KOPT-K1 (cell line): ENCODE data around the gene CADM4.
"Not testable (repeated sequence)": the region's sequence is repeated elsewhere in the genome, so short reads cannot be mapped to it uniquely, and the experiment has no call there.

Source experiments
- H3K27ac ChIP-seq: fragments of 200-600 bp; sonication (generic); 2 replicates; pipeline ENCODE4 v1.5.1; 2016; ENCODE audit warnings: antibody characterized with exemption, mild to moderate bottlenecking, low read depth, low read length; ENCODE audit not compliant: poor library complexity, severe bottlenecking
- H3K36me3 ChIP-seq: fragments of 200-600 bp; sonication (generic); 2 replicates; pipeline ENCODE4 v1.5.1; 2017; ENCODE audit warnings: antibody characterized with exemption, mild to moderate bottlenecking, low read length, moderate library complexity; ENCODE audit not compliant: insufficient read depth
- H3K9me3 ChIP-seq: fragments of 200-600 bp; sonication (generic); 2 replicates; pipeline ENCODE4 v1.5.1; 2017; ENCODE audit warnings: antibody characterized with exemption, low read length, mild to moderate bottlenecking; ENCODE audit not compliant: insufficient read depth, poor library complexity, severe bottlenecking

Gene CADM4

GRCh38 chr19:43649514-43649913 lies 9.9 kb upstream of the CADM4 start:
- Histone ChIP-seq H3K9me3 (no peaks in the 10 kb centered on the region), H3K27ac (no peak overlapping the region), H3K36me3 (peaks cover 13% of the 10 kb centered on the region; the same call in 1 of the 2 replicates)

- Histone ChIP-seq H3K27ac (no peak overlapping the region), H3K36me3 (peaks cover 10% of the 10 kb centered on the region; the same call in 1 of the 2 replicates), H3K9me3 (no peaks in the 10 kb centered on the region)
Measured at GRCh38 chr19:43648633-43649032, 9.0 kb upstream of the CADM4 start.

- Histone ChIP-seq H3K36me3 (no peaks in the 10 kb centered on the region; the same call in 1 of the 2 replicates), H3K9me3 (no peaks in the 10 kb centered on the region), H3K27ac (no peak overlapping the region)
Measured at GRCh38 chr19:43644181-43644580, 4.5 kb upstream of the CADM4 start.

- no peak overlapping the region for H3K27ac ChIP-seq
- no peaks in the 10 kb centered on the region for H3K36me3 ChIP-seq
- no peaks in the 10 kb centered on the region for H3K9me3 ChIP-seq
Measured at GRCh38 chr19:43643326-43643725, 3.7 kb upstream of the CADM4 start.

GRCh38 chr19:43642531-43642930 lies 2.9 kb upstream of the CADM4 start:
- no peaks in the 10 kb centered on the region for H3K36me3 ChIP-seq
- H3K9me3 ChIP-seq, result no peaks in the 10 kb centered on the region
- no peak overlapping the region for H3K27ac ChIP-seq

- Histone ChIP-seq H3K27ac (no peak overlapping the region), H3K36me3 (no peaks in the 10 kb centered on the region), H3K9me3 (no peaks in the 10 kb centered on the region)
Measured at GRCh38 chr19:43641333-43641732, 1.7 kb upstream of the CADM4 start.

- Histone ChIP-seq H3K27ac (no peak overlapping the region), H3K36me3 (no peaks in the 10 kb centered on the region), H3K9me3 (no peaks in the 10 kb centered on the region)
Measured at GRCh38 chr19:43640424-43640757, 741 bp upstream of the CADM4 start.

- H3K9me3 ChIP-seq, result no peaks in the 10 kb centered on the region
- H3K36me3 ChIP-seq, result no peaks in the 10 kb centered on the region
- no peak overlapping the region for H3K27ac ChIP-seq
Measured at GRCh38 chr19:43638995-43639518, 593 bp downstream of the CADM4 start.

GRCh38 chr19:43638214-43638994 lies 1.2 kb downstream of the CADM4 start:
- Histone ChIP-seq H3K27ac (no peak overlapping the region), H3K36me3 (no peaks in the 10 kb centered on the region)

GRCh38 chr19:43636121-43636683 lies 3.4 kb downstream of the CADM4 start:
- Histone ChIP-seq H3K27ac (no peak overlapping the region), H3K9me3 (no peaks in the 10 kb centered on the region), H3K36me3 (no peaks in the 10 kb centered on the region)

More at GRCh38 chr19:43638214-43638994, 1.2 kb downstream of the CADM4 start:
- no peaks in the 10 kb centered on the region for H3K9me3 ChIP-seq

GRCh38 chr19:43635561-43635940 lies 4.1 kb downstream of the CADM4 start:
- not testable (repeated sequence) for H3K27ac ChIP-seq, H3K36me3 ChIP-seq, H3K9me3 ChIP-seq

GRCh38 chr19:43634872-43635560 lies 4.6 kb downstream of the CADM4 start:
- H3K36me3 ChIP-seq, result no peaks in the 10 kb centered on the region
- H3K27ac ChIP-seq, result no peak overlapping the region
- no peaks in the 10 kb centered on the region for H3K9me3 ChIP-seq

GRCh38 chr19:43634506-43634871 lies 5.2 kb downstream of the CADM4 start:
- H3K36me3 ChIP-seq, result no peaks in the 10 kb centered on the region
- no peak overlapping the region for H3K27ac ChIP-seq
- H3K9me3 ChIP-seq, result no peaks in the 10 kb centered on the region

GRCh38 chr19:43634068-43634467 lies 5.6 kb downstream of the CADM4 start:
- Histone ChIP-seq H3K9me3 (no peaks in the 10 kb centered on the region), H3K27ac (no peak overlapping the region), H3K36me3 (no peaks in the 10 kb centered on the region)

- Histone ChIP-seq H3K27ac (no peak overlapping the region), H3K9me3 (no peaks in the 10 kb centered on the region), H3K36me3 (no peaks in the 10 kb centered on the region)
Measured at GRCh38 chr19:43633520-43633919, 6.1 kb downstream of the CADM4 start.
